GM18508 (cell line): Measurements from ENCODE around the gene NT5M.
A peak's percentile ranks its signal among the peaks of the same experiment; 100 is the strongest.
"Not testable (repeated sequence)": the region's sequence is repeated elsewhere in the genome, so short reads cannot be mapped to it uniquely, and the experiment has no call there.

Source experiments
- ATAC-seq: cut with Tn5 transposase; IDR thresholded peaks from one replicate; pipeline ENCODE4 v1.9.1; 2021; ENCODE audit warnings: moderate number of reproducible peaks; ENCODE audit not compliant: insufficient read depth, unreplicated experiment

Gene NT5M

DNA sequence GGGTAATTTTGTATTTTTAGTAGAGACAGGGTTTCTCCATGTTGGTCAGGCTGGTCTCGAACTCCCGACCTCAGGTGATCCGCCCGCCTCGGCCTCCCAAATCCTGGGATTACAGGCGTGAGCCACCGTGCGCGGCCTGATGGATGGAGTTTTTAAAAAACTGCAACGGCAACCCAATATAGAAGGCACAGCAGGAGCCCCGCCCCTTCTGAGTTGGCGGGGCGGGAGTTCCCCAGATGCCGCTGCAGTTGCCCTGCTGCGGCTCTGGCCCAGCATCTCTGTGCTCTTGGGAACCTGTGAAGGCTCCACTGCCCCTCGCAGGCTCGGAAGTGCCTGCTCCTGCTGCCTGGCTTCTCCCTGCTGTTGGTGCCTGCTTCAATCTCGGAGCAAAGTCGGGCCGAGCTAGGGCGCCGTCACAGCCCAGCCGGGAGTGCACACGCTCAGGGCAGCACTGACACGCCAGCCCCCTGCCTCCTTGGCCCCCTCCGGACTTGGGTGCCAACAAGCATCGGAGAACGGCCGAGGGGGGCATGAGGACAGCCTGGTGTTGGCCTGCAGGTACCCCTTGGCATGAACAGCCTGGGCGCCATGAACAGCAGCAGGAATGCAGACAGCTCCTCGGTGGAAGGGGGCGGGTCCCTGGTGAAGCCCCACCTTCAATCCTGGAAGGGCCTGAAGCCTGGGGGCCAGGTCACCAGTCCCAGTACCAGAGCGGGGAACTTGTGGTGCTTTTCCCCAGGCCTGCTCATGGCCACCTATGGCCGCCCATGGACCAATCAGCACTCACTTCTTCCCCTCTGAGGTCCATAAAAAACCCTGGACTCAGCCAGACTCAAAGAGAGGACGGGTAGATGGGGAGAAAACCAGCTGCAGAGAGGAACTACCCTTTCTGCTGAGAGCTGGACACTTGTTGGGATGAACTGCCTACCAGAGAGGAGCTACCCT is 2.3 kb upstream of the NT5M start:
- no peak for ATAC-seq

DNA sequence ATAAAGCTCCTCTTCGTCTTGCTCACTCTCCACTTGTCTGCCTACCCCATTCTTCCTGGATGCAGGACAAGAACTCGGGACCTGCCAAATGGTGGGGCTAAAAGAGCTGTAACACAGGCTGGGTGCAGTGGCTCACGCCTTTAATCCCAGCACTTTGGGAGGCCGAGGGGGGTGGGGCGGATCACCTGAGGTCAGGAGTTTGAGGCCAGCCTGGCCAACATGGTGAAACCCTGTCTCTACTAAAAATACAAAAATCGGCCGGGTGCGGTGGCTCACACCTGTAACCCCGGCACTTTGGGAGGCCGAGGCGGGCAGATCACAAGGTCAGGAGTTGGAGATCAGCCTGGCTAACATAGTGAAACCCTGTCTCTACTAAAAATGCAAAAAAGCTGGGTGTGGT is 1.5 kb upstream of the NT5M start:
- ATAC-seq: not testable (repeated sequence)

DNA sequence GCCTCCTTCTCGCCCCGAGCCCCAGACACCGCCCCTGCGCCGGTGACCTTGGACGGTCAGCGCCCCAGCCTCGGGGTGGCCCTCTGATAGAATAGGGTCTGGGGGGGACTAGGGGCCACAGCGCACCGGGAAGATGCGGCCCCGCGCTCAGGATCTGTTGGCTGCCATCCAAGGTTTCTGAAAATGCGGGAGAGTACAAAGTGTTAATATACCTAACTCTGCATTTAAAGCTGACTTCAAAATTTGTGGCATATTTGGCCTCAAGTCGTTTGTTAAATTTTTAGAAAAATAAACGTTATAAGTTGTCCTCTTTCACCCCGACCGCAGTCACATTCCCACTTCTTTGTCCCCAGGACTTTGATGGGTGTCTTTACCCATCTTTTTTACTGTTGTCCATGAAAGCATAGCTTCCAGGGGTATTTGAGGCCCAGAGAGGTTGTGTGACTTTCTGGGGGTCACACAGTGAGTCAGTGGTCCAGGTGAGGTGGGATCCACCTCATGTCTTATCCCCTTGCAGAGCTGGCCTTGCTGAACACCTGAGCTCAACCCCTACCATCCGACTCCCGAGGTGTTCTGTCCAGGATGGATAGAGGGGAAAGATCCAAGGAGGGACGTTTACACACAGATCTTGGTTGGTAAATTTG is 796 bp downstream of the NT5M start:
- ATAC-seq: no peak

DNA sequence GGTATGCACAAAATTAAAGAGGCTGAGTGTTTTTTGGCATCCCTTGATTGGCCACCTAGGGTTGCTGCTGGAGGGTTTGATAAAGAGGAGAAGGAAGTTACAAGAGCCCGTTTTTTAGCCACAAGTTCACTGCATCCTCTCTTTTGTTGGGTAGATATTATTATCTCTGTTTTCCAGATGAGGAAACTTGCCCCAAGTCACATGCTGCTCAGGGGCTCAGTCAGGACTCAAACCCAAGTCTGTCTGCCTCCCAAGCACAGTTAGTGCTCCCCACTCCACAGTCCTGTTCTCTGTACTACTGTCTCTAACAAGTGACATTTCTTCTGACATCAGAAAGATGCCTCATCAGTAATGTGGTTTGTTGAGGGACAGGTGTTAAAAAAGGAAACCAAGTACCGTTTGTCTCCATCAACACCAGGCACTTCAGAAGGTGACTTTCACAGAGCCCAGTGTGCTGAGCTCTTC is 1.4 kb downstream of the NT5M start:
- ATAC-seq: no peak

GRCh38 chr17:17305281-17305801 is 2.2 kb downstream of the NT5M start:
- peak; percentile 52 for ATAC-seq

GRCh38 chr17:17309356-17309755 is 6.2 kb downstream of the NT5M start:
- no peak for ATAC-seq

GRCh38 chr17:17313350-17313991 is 10.3 kb downstream of the NT5M start:
- no peak for ATAC-seq

- no peak for ATAC-seq
Measured at GRCh38 chr17:17314501-17315071, 11.4 kb downstream of the NT5M start.

- no peak for ATAC-seq
Measured at GRCh38 chr17:17315142-17315821, 12.1 kb downstream of the NT5M start.

DNA sequence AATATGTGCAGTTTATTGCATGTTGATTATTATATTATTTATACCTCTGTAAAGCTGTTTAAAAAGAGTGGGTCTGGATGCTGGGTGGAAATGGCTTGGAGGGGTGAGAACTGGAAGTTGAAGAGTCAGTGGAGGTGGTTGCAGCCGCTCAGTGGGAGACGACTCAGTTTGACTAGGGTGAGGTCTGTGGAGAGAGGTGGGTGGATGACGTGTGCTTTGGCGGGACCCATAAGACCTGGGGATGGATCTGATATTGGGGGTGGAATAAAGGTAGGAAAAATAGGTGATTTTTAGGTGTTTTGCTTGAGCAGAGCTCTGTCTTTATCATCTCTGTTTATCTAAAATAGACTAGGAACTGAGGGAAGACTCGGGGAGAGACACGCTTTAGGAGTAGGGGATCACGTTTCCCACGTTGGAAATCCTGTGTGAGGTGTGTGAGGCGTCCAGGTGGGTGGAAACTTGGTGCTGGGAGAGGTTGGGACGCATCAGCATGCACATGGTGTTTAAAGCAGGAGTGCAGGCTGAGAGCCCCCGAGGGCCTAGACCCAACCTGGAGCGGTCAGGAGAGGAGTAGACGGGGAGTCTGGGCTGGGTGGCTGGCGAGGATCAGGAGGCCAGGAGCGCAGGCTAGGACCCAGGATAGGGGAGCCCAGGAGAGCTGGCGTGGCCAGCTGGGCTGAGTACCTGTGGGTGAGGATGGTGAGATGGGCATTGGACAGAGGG is 17.2 kb downstream of the NT5M start:
- no peak for ATAC-seq

DNA sequence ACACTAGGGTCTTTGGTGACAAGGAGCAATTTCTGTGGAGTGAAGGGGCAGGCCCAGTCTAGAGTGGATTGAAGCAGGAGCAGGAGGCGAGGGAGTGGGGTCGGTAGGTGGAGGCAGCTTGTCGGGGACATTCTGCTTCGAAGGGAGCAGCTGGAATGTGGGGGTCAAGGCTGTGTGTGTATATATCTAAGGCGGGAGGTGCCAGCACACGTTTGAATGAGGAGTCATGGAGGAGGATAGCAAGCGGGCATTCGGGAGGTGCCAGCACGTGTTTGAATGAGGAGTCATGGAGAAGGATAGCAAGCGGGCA is 17.7 kb downstream of the NT5M start:
- ATAC-seq: no peak

DNA sequence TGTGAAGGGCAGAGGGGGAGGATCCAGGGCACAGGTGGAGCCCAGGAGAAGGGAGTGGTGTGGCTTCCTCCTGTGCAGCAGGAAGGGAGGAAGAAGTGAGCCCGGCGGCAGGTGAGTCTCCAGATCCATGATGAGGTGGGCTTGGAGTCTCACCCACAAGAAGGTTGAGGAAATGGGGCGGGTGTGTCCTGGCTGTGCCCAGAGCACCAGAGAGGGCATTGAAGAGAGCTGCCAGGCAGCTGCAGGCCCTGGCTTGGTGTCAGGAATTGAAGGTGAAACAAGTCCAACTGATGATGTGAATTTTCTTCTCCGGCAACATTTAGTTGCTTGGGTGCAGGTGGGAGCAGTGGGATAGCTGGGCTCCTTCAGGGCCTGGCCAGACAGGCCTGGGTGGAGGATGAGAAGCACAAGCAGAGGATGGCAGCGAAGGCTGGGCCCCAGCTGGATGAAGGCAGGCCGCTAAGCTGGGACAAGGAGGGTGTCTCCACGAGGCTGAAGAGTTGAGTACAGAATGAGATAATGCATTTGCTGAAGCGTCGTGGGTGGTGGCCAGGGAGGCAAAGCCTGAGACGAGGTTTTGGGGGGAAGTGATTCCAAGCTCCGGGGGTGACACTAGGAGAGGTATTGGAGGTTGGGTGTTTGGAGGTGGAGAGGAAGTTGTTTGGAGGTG is 18.3 kb downstream of the NT5M start:
- no peak for ATAC-seq

DNA sequence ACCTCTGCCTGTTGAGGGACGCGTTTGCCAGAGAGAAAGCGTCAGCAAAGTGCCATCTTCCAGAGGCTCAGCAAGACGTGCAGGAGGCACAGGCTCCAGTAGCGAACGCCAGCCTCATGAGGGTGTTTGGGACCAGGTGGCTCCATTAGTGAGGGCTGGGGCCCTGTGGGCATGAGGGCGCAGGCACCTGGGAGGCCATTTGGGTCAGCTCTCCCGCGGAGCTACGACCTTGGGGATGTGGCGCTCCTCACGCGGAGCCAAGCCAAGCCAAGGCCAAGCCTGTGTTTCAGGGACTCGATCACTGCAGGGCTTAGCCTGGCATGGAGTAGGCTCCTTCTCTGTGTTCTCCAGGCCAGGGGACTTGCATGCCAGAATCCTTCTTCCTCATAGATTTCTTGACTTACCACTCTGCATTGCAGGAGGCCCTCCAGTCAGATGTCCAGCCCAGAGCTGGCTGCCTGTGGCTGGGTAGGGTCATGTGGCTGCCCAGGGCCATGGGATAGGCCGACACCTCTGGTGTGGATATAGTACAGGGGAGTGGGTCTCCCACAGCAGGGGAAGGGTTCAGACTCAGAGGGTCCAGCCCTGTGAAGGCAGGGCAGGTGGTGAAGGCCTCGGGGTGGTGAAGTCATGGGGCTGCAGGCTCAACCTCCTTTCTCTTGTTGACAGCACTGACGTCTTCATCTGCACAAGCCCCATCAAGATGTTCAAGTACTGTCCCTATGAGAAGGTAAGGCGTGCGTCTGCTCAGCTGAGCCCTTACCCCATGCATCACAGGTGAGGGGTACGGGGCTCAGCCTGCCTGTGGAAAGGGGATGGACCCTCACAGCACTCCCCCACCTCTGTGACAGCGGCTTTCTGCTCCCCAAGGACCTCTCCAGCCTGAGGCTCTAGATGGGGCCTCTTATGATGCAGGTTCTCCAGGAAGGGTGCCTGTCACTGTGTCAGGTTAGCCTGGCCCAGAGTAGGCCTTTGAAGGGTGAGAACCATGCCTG is 19.6 kb downstream of the NT5M start:
- ATAC-seq: no peak

DNA sequence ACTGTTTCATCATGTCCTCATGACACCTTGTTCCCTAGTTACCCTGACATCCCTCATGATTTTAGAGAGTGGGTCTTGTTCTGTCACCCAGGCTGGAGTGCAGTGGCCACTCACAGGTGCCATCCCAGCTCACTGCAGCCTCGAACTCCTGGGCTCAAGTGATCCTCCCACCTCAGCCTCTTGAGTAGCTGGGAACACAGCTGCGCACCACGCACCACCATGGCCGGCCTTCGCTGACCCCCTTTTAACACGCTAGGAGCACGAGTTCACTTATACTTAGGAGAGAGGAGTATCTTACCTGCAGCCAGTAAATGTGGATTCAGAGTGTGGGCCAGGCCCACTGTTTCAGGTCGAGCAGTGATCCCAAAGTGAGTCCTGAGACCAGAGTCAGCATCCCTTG is 21.4 kb downstream of the NT5M start:
- no peak for ATAC-seq

DNA sequence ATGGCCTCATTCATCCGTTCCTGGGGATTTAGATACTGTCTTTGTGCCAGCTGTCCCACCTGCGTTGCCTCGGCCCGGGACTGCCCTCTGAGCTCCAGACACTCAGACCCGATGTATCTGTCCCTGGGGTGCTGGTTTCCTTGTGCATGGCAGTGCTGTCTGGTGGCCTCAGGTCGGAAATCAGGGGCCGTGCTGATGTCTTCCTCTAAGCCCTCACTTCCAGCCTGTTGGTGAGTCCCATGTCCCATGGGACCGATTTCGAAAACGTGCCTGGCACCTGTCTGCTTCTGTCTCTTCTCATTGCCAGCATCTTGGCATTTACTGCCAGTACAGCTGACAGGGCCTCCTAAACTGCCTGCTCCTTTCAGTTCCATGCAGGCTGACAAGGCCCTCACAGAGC is 22.1 kb downstream of the NT5M start:
- no peak for ATAC-seq

DNA sequence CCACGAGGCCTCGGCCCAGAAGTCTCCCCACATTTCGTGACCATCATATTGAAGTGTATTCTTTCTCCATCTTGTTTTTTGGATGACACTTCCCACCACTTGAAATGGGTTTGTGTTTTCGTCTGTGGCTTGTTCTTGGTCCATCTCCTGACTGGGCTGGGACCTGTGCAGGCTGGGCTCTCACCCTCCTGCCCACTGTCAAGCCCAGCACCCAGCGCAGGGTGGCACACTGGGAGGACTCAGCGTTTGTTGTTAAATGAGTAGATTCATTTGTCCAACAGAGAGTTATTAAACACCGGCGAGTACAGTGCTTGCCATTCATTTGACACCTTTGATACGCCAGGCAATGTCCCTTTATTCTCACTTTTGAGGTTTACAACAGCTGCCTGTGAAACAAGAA is 22.6 kb downstream of the NT5M start:
- ATAC-seq: no peak

- ATAC-seq: no peak
Measured at GRCh38 chr17:17326275-17326875, 23.2 kb downstream of the NT5M start.
